HepG2 (cell line): ENCODE measurements around the gene CYLD. TPM values are rescaled to one million over a fixed set of nuclear protein-coding genes. Genes with fewer than 3 reads are reported as not detected.

Experiments used
- ATAC-seq: fragments of 200-7000 bp; cut with Tn5 transposase; 3 replicates; pipeline ENCODE4 v1.9.1; 2020; ENCODE audit warnings: mild to moderate bottlenecking, moderate library complexity
- BruUV-seq: library from RNA; stranded (reverse); fragments of 400-500 nt; replicated peaks from 2 replicates; lab custom pipeline; 2021; lab: Mats Ljungman, UMichigan
- CTCF ChIA-PET: fragments of 300-600 bp; formaldehyde crosslinking; extraction: SDS; loops from one replicate; lab custom pipeline; 2021; ENCODE audit warnings: low total read pairs, inconsistent platforms, low intra/inter-chr PET ratio; lab: Yijun Ruan, JAX
- POLR2A ChIA-PET: fragments of 350-600 bp; sonication (Branson Sonifier 250); formaldehyde crosslinking; loops from one replicate; lab custom pipeline; 2020; ENCODE audit warnings: antibody characterized with exemption, inconsistent platforms; lab: Yijun Ruan, JAX
- DNase-seq: peaks from one replicate; pipeline ENCODE4 v3.0.0-alpha.2; 2015; ENCODE audit warnings: low spot score
- FAIRE-seq: peaks from 3 replicates; lab custom pipeline; 2011; peaks lifted over from hg19 to GRCh38; lab: Jason Lieb, UNC
- H2AFZ ChIP-seq: one replicate; pipeline ENCODE4 v1.6.1; 2011; ENCODE audit warnings: low read length, inconsistent platforms
- H3K27ac ChIP-seq: fragments of 300-600 bp; 3 replicates; pipeline ENCODE4 v1.8.0; 2011; ENCODE audit warnings: mixed run types, mild to moderate bottlenecking, mixed read lengths, low read length, inconsistent platforms; ENCODE audit not compliant: insufficient read depth; ENCODE audit errors: extremely low read length
- H3K27me3 ChIP-seq, 2 experiments: fragments of 200-600 bp in 1 of 2; 2 replicates in 1 of 2; 3 replicates in 1 of 2; pipeline versions ENCODE4 v1.6.0 to v1.8.0; 2011; ENCODE audit warnings: low read length in 2 of 2, mild to moderate bottlenecking in 2 of 2, moderate library complexity in 2 of 2, inconsistent platforms in 1 of 2; ENCODE audit not compliant: insufficient read depth in 2 of 2, control insufficient read depth in 1 of 2
- H3K36me3 ChIP-seq, 2 experiments: fragments of 200-600 bp in 1 of 2; replicated peaks in 1 of 2; 2 replicates in 1 of 2; 3 replicates in 1 of 2; pipeline versions ENCODE4 v1.5.1 to v1.8.0; 2011; ENCODE audit warnings: low read length in 2 of 2, inconsistent platforms in 1 of 2; ENCODE audit not compliant: insufficient read depth in 2 of 2, control insufficient read depth in 1 of 2
- H3K4me1 ChIP-seq: 2 replicates; pipeline ENCODE4 v1.5.1; 2012; ENCODE audit warnings: low read length, inconsistent platforms; ENCODE audit not compliant: insufficient read depth
- H3K4me2 ChIP-seq: 2 replicates; pipeline ENCODE4 v1.6.0; 2011; ENCODE audit warnings: low read depth, low read length, inconsistent platforms
- H3K4me3 ChIP-seq, 3 experiments: fragments of 200-600 bp in 1 of 3; sonication (generic), shearing (Covaris generic) in 1 of 3; replicated peaks in 1 of 3; 2 replicates each; pipeline ENCODE4 v1.5.1; 2011 to 2016; ENCODE audit warnings: low read length in 3 of 3, inconsistent platforms in 2 of 3, low read depth in 2 of 3, mild to moderate bottlenecking in 2 of 3, control low read depth in 1 of 3, mixed read lengths in 1 of 3; ENCODE audit not compliant: insufficient read depth in 1 of 3
- H3K79me2 ChIP-seq: one replicate; pipeline ENCODE4 v1.6.1; 2011; ENCODE audit warnings: low read length, inconsistent platforms; ENCODE audit not compliant: insufficient read depth
- H3K9ac ChIP-seq: 2 replicates; pipeline ENCODE4 v1.6.0; 2011; ENCODE audit warnings: mild to moderate bottlenecking, low read depth, low read length, inconsistent platforms; ENCODE audit not compliant: insufficient read depth
- H3K9me3 ChIP-seq: 2 replicates; pipeline ENCODE4 v1.5.1; 2012; ENCODE audit warnings: mild to moderate bottlenecking, low read length
- H4K20me1 ChIP-seq: 2 replicates; pipeline ENCODE4 v1.6.0; 2011; ENCODE audit warnings: inconsistent platforms, mild to moderate bottlenecking, low read length, moderate library complexity; ENCODE audit not compliant: insufficient read depth
- AHR ChIP-seq: IDR thresholded peaks from 2 replicates; pipeline ENCODE4 v1.6.1; 2018; ENCODE audit warnings: missing genetic modification reagents, missing compliant biosample characterization
- BORCS8-MEF2B ChIP-seq: sonication (generic); formaldehyde crosslinking; IDR thresholded peaks from 2 replicates; pipeline ENCODE4 v1.8.0; 2022; ENCODE audit warnings: mild to moderate bottlenecking, missing genetic modification reagents
- CHCHD3 ChIP-seq: sonication (generic); formaldehyde crosslinking; IDR thresholded peaks from 2 replicates; pipeline ENCODE4 v1.8.0; 2022; ENCODE audit warnings: mild to moderate bottlenecking, missing genetic modification reagents, moderate library complexity
- CHD4 ChIP-seq: fragments of 200-600 bp; sonication (generic); IDR thresholded peaks from 2 replicates; pipeline ENCODE4 v1.7.0; 2017; ENCODE audit warnings: mild to moderate bottlenecking, low read length, borderline replicate concordance
- CREB1 ChIP-seq, 2 experiments: fragments of 450-650 bp in 1 of 2; IDR thresholded peaks; 2 replicates each; pipeline ENCODE4 v1.6.1; 2016 to 2017; ENCODE audit warnings: control low read depth in 1 of 2, mild to moderate bottlenecking in 1 of 2, missing compliant biosample characterization in 1 of 2, missing genetic modification characterization in 1 of 2
- DR1 ChIP-seq: sonication (generic); formaldehyde crosslinking; IDR thresholded peaks from 2 replicates; pipeline ENCODE4 v1.8.0; 2021; ENCODE audit warnings: mild to moderate bottlenecking, missing genetic modification reagents, inconsistent platforms
- RCOR2 ChIP-seq: IDR thresholded peaks from 2 replicates; pipeline ENCODE4 v1.6.1; 2016; ENCODE audit warnings: missing biosample characterization, missing genetic modification reagents
- REPIN1 ChIP-seq: sonication (generic); formaldehyde crosslinking; IDR thresholded peaks from 2 replicates; pipeline ENCODE4 v1.8.0; 2022; ENCODE audit warnings: missing genetic modification reagents, low read depth, mild to moderate bottlenecking, borderline replicate concordance
- SUZ12 ChIP-seq: fragments of 150-350 bp; IDR thresholded peaks from 2 replicates; pipeline ENCODE4 v1.6.1; 2014; ENCODE audit warnings: low read depth, low read length
- ZEB1 ChIP-seq: IDR thresholded peaks from 2 replicates; pipeline ENCODE4 v1.6.1; 2012; ENCODE audit warnings: mild to moderate bottlenecking, low read depth, inconsistent platforms; ENCODE audit not compliant: insufficient replicate concordance
- ZKSCAN8 ChIP-seq: IDR thresholded peaks from 2 replicates; pipeline ENCODE4 v1.6.1; 2016; ENCODE audit warnings: borderline replicate concordance, missing genetic modification reagents, missing compliant biosample characterization
- ZNF816 ChIP-seq: sonication (generic); formaldehyde crosslinking; IDR thresholded peaks from 2 replicates; pipeline ENCODE4 v1.8.0; 2022; ENCODE audit warnings: missing genetic modification reagents, mild to moderate bottlenecking, borderline replicate concordance
- WGBS: methylation state at CpG from one replicate; pipeline ENCODE4 v1.1.6; 2017; ENCODE audit warnings: low lambda C conversion rate; 5-methylcytosine and 5-hydroxymethylcytosine counted together
- in situ Hi-C: cut with HindIII; loops from 2 replicates; pipeline ENCODE4 v1.10.0; 2017; ENCODE audit warnings: low pct_unique_long_range_greater_than_20kb; ENCODE audit not compliant: extremely low pct_ligation_motif_present
- intact Hi-C: fragments of 100-400 bp; cut with micrococcal nuclease; formaldehyde crosslinking; loops from one replicate; pipeline ENCODE4 v1.10.0; 2022; ENCODE audit not compliant: unreplicated experiment
- polyA plus RNA-seq, 8 experiments: library from polyadenylated mRNA; depleted of rRNA in 3 of 8; stranded (reverse) in 7 of 8; unstranded in 1 of 8; fragments of >200 nt; fragmentation: Illumina TruSeq in 4 of 8; extraction: Trizol in 4 of 8; gene quantifications; 2 replicates each; pipeline versions ENCODE4 v1.2.1 to v1.2.3, GENCODE V29; 2011 to 2016; ENCODE audit warnings: low read depth in 4 of 8, missing spikeins in 1 of 8, mixed read lengths in 1 of 8; ENCODE audit not compliant: insufficient read depth in 1 of 8
- total RNA-seq, 5 experiments: library from RNA; depleted of rRNA; stranded (reverse); fragments of >200 nt; fragmentation: Illumina TruSeq; extraction: Trizol; gene quantifications; 2 replicates each; pipeline ENCODE4 v1.2.3, GENCODE V29; 2016; ENCODE audit warnings: low read depth in 1 of 5
- TF ChIP-seq, protein P1 (sequence below): sonication (generic); formaldehyde crosslinking; IDR thresholded peaks from 2 replicates; pipeline ENCODE4 v1.4.0; 2020; ENCODE audit warnings: missing genetic modification reagents
- TF ChIP-seq, protein P2 (sequence below): sonication (generic); formaldehyde crosslinking; IDR thresholded peaks from 2 replicates; pipeline ENCODE4 v1.9.0; 2021; ENCODE audit warnings: missing genetic modification reagents, borderline replicate concordance

CYLD gene
- total and polyA plus RNA-seq, 2 of the 13 experiments (the other 11 are each of a cell fraction or from before 2014, with no cell fraction given), result 6.1 to 11.4 TPM

GRCh38 chr16:50740736-50741135, 1.1 kb upstream of the CYLD start:
- no peak for DNase-seq
- FAIRE-seq, result no peak
- no peaks in the 10 kb centered on the region for H3K36me3 ChIP-seq
- no peak overlapping the region for H3K27ac ChIP-seq
- no peaks in the 10 kb centered on the region for H3K79me2 ChIP-seq
- intact Hi-C loops (loop anchor here (1.0 to 5.0 kb wide), 3 partner anchors 22 to 73 kb away; no protein-coding TSS in a partner anchor), in situ Hi-C loops (no loop called here)
- ChIA-PET CTCF (no interaction called here), POLR2A (interaction anchor here (1.2 to 1.3 kb wide), 3 partner anchors 21 to 65 kb away, joined by 3 to 14 read pairs (median 4); no protein-coding TSS in a partner anchor)
- 0 out of 5 replicates have a peak, but pooled peaks cover 0 to 5% of the 10 kb centered on the region in 2 experiments for H3K27me3 ChIP-seq
- peak overlapping the region; percentile 88 for H3K4me2 ChIP-seq
- H3K9ac ChIP-seq, result no peak overlapping the region
- H2AFZ ChIP-seq, result no peak overlapping the region
- H3K4me1 ChIP-seq, result peaks cover 19% of the 10 kb centered on the region
- BruUV-seq, result no TSS peak
- H3K9me3 ChIP-seq, result no peaks in the 10 kb centered on the region
- WGBS, result 0% methylated on average over 1 of the region's 1 CpG
- ATAC-seq, result no peak
- no peaks in the 10 kb centered on the region for H4K20me1 ChIP-seq
- H3K4me3 ChIP-seq, result no peak overlapping the region
- TF ChIP-seq CREB1 (IDR thresholded peaks at IDR 0.05), result peak; percentile 10; the same call in 1 of the 2 replicates
- TF ChIP-seq CREB1 (CRISPR knock-in tag; IDR thresholded peaks at IDR 0.05), result no peak
- no peak for TF ChIP-seq CHCHD3 (CRISPR knock-in tag)
- TF ChIP-seq, protein P1, sequence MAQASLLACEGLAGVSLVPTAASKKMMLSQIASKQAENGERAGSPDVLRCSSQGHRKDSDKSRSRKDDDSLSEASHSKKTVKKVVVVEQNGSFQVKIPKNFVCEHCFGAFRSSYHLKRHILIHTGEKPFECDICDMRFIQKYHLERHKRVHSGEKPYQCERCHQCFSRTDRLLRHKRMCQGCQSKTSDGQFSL (CRISPR knock-in tag), result no peak

DNA sequence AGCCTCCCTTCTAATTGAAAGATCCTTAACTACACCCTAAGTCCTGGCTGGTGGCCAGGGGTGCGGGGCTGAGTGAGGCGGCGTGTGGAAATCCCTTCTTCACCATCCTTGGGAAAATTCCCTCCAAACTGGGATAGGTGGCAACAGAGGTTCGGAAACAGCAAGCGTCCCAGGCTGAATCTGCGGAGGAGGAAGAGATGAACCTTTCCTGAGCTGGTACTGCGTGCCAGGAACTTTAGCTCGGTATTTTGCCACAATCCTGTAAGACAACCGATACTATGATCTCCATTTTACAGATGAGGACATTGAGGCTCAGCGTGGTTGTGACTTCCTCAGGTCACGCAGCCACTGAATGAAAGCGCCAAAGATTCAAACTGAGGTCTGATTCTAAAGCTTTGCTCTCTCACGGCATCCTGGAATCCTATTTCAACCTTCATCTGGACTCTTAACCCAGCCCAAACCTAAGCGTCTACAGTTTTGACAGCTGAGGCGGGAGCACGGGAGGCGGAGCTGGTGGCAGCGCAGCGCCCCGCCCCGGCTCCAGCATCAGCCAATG, 583 bp upstream of the CYLD start:
- 2% methylated on average over 18 of the region's 21 CpGs for WGBS
- 0 out of 2 replicates have a peak, but pooled peaks have one; percentile 16 for TF ChIP-seq ZKSCAN8 (CRISPR knock-in tag)
- TF ChIP-seq, protein P2, sequence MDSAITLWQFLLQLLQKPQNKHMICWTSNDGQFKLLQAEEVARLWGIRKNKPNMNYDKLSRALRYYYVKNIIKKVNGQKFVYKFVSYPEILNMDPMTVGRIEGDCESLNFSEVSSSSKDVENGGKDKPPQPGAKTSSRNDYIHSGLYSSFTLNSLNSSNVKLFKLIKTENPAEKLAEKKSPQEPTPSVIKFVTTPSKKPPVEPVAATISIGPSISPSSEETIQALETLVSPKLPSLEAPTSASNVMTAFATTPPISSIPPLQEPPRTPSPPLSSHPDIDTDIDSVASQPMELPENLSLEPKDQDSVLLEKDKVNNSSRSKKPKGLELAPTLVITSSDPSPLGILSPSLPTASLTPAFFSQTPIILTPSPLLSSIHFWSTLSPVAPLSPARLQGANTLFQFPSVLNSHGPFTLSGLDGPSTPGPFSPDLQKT (CRISPR knock-in tag), result no peak
- TF ChIP-seq AHR (CRISPR knock-in tag), result no peak
- peak; percentile 23; the same call in 1 of the 2 replicates for TF ChIP-seq REPIN1 (CRISPR knock-in tag)
- peak; percentile 44 for TF ChIP-seq ZEB1
- peak; percentile 54; the same call in 1 of the 2 replicates for TF ChIP-seq RCOR2 (CRISPR knock-in tag)
- TF ChIP-seq SUZ12, result no peak
- TF ChIP-seq ZNF816 (CRISPR knock-in tag), result no peak
- TF ChIP-seq BORCS8-MEF2B, result 0 out of 2 replicates have a peak, but pooled peaks have one; percentile 2
- peak; percentile 88; the same call in 1 of the 2 replicates for TF ChIP-seq CHD4
- TF ChIP-seq DR1 (CRISPR knock-in tag), result no peak

More for the DNA sequence above, 583 bp upstream of the CYLD start:
- H3K4me1 ChIP-seq, result peaks cover 19% of the 10 kb centered on the region
- no peaks in the 10 kb centered on the region for H3K79me2 ChIP-seq
- no peak for FAIRE-seq
- H3K27ac ChIP-seq, result no peak overlapping the region
- intact Hi-C loops, result loop anchor here (1.0 to 5.0 kb wide), 3 partner anchors 23 to 74 kb away; no protein-coding TSS in a partner anchor
- H3K9me3 ChIP-seq, result no peaks in the 10 kb centered on the region
- H2AFZ ChIP-seq, result peak overlapping the region; percentile 28
- POLR2A ChIA-PET, result interaction anchor here (0.7 to 1.3 kb wide), 8 partner anchors 9 to 76 kb away, joined by 3 to 14 read pairs (median 4); no protein-coding TSS in a partner anchor
- peak overlapping the region; percentile 33; the same call in 1 of the 2 replicates for H3K9ac ChIP-seq
- CTCF ChIA-PET, result no interaction called here
- BruUV-seq, result no TSS peak
- in situ Hi-C loops, result no loop called here
- ATAC-seq, result no peak
- H3K27me3 ChIP-seq, result 0 out of 5 replicates have a peak, but pooled peaks cover 0 to 5% of the 10 kb centered on the region in 2 experiments
- no peak for DNase-seq
- no peaks in the 10 kb centered on the region for H3K36me3 ChIP-seq
- no peaks in the 10 kb centered on the region for H4K20me1 ChIP-seq
- H3K4me3 ChIP-seq, result peak overlapping the region; percentile 32 to 65 (median 49)
- peak overlapping the region; percentile 88 for H3K4me2 ChIP-seq
